ENCODE results near the gene KHSRP. TPM values are rescaled to one million over a fixed set of nuclear protein-coding genes. Genes with fewer than 3 reads are reported as not detected.
A peak's percentile ranks its signal among the peaks of the same experiment; 100 is the strongest.

The KHSRP gene
- total and polyA plus RNA-seq, 2 of the 13 experiments (the other 11 are each of a cell fraction or from before 2014, with no cell fraction given): 72.1 to 129 TPM

GRCh38 chr19:6458695-6459261 is 34.2 kb upstream of the KHSRP start:
- Histone ChIP-seq H3K79me2 (ENCODE audit: insufficient read depth, low read length) (no peaks in the 10 kb centered on the region), H3K36me3 (replicated peaks in 1 of 2; ENCODE audit: control insufficient read depth in 1 of 2, insufficient read depth in 2 of 2, low read length in 2 of 2) (peaks cover 9 to 22% of the 10 kb centered on the region in 2 experiments), H2AFZ (ENCODE audit: low read length) (no peak overlapping the region), H3K4me2 (ENCODE audit: low read depth, low read length) (peak overlapping the region; percentile 91), H3K27me3 (ENCODE audit: control insufficient read depth in 1 of 2, insufficient read depth in 2 of 2, low read length in 2 of 2) (no peaks in the 10 kb centered on the region), H3K4me3 (replicated peaks in 1 of 3; ENCODE audit: insufficient read depth in 1 of 3, low read depth in 2 of 3, low read length in 3 of 3) (peak overlapping the region; percentile 66 to 81 (median 66)), H3K4me1 (ENCODE audit: insufficient read depth, low read length) (peaks cover 11% of the 10 kb centered on the region), H4K20me1 (ENCODE audit: insufficient read depth, low read length) (no peaks in the 10 kb centered on the region), H3K9ac (ENCODE audit: insufficient read depth, low read depth, low read length) (peak overlapping the region; percentile 57), H3K27ac (ENCODE audit: extremely low read length, insufficient read depth, low read length) (no peak overlapping the region), H3K9me3 (ENCODE audit: low read length) (peaks cover 5% of the 10 kb centered on the region; the same call in 1 of the 2 replicates)
- DNase-seq (ENCODE audit: low spot score) (no peak), ATAC-seq (peak; percentile 32), FAIRE-seq (no peak)
- CTCF ChIA-PET (ENCODE audit: low intra/inter-chr PET ratio, low total read pairs): no interaction called here
- BruUV-seq (replicated peaks): TSS peak; percentile 52
- intact Hi-C loops (cut with micrococcal nuclease; ENCODE audit: unreplicated experiment): no loop called here
- POLR2A ChIA-PET: interaction anchor here (1.3 to 2.0 kb wide), 2 partner anchors 18 to 34 kb away, joined by 4 to 5 read pairs; partner anchors contain the start of gene KHSRP
- WGBS (ENCODE audit: low lambda C conversion rate): 32% methylated on average over 12 of the region's 16 CpGs
- in situ Hi-C loops (cut with HindIII; ENCODE audit: extremely low pct_ligation_motif_present, low pct_unique_long_range_greater_than_20kb): no loop called here
- TF ChIP-seq CBX5 (CRISPR knock-in tag; IDR thresholded peaks at IDR 0.05; ENCODE audit: borderline replicate concordance) (peak; percentile 46; the same call in 1 of the 2 replicates), ADNP (CRISPR knock-in tag; IDR thresholded peaks at IDR 0.05) (peak; percentile 71; the same call in 1 of the 2 replicates), TEAD3 (CRISPR knock-in tag; optimal IDR thresholded peaks at IDR 0.05; ENCODE audit: borderline replicate concordance) (peak; percentile 45), ZMYM3 (CRISPR knock-in tag; IDR thresholded peaks at IDR 0.05) (peak; percentile 90), ZFP62 (CRISPR knock-in tag; IDR thresholded peaks at IDR 0.05) (no peak), SKIL (CRISPR knock-in tag; IDR thresholded peaks at IDR 0.05; ENCODE audit: borderline replicate concordance) (no peak), PATZ1 (CRISPR knock-in tag; IDR thresholded peaks at IDR 0.05) (0 out of 2 replicates have a peak, but pooled peaks have one; percentile 33), RXRA (CRISPR knock-in tag; IDR thresholded peaks at IDR 0.05) (0 out of 2 replicates have a peak, but pooled peaks have one; percentile 36), MAF1 (CRISPR knock-in tag; IDR thresholded peaks at IDR 0.05; ENCODE audit: borderline replicate concordance) (no peak), KDM1A (CRISPR knock-in tag; IDR thresholded peaks at IDR 0.05) (peak; percentile 73; the same call in 1 of the 2 replicates), LCORL (IDR thresholded peaks at IDR 0.05) (no peak), LCORL (CRISPR knock-in tag; IDR thresholded peaks at IDR 0.05) (0 out of 2 replicates have a peak, but pooled peaks have one; percentile 47), ZNF121 (CRISPR knock-in tag; IDR thresholded peaks at IDR 0.05) (peak; percentile 100), FOXA3 (CRISPR knock-in tag; IDR thresholded peaks at IDR 0.05) (peak; percentile 57), GLI4 (CRISPR knock-in tag; IDR thresholded peaks at IDR 0.05; ENCODE audit: borderline replicate concordance) (no peak), SAP130 (CRISPR knock-in tag; IDR thresholded peaks at IDR 0.05; ENCODE audit: low read depth) (peak; percentile 29; the same call in 1 of the 2 replicates), AHR (CRISPR knock-in tag; IDR thresholded peaks at IDR 0.05) (no peak), ZNF12 (CRISPR knock-in tag; IDR thresholded peaks at IDR 0.05) (0 out of 2 replicates have a peak, but pooled peaks have one; percentile 11), ZZZ3 (CRISPR knock-in tag; IDR thresholded peaks at IDR 0.05; ENCODE audit: borderline replicate concordance) (peak; percentile 51; the same call in 1 of the 2 replicates), ZNF558 (CRISPR knock-in tag; IDR thresholded peaks at IDR 0.05; ENCODE audit: borderline replicate concordance) (0 out of 2 replicates have a peak, but pooled peaks have one; percentile 14)
- TF ChIP-seq, protein P1, sequence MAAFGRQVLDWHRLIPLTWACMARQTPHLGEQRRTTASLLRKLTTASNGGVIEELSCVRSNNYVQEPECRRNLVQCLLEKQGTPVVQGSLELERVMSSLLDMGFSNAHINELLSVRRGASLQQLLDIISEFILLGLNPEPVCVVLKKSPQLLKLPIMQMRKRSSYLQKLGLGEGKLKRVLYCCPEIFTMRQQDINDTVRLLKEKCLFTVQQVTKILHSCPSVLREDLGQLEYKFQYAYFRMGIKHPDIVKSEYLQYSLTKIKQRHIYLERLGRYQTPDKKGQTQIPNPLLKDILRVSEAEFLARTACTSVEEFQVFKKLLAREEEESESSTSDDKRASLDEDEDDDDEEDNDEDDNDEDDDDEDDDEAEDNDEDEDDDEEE (CRISPR knock-in tag; IDR thresholded peaks at IDR 0.05): 0 out of 2 replicates have a peak, but pooled peaks have one; percentile 29
